HL-60 (cell line): Measurements from ENCODE around the gene TULP4.

ENCODE experiments used
- GABPA ChIP-seq: IDR thresholded peaks from 2 replicates; pipeline ENCODE4 v1.6.1; 2012; ENCODE audit warnings: low read depth
- POLR2AphosphoS5 ChIP-seq: IDR thresholded peaks from 2 replicates; pipeline ENCODE4 v1.6.1; 2012; ENCODE audit warnings: low read depth
- SPI1 ChIP-seq: IDR thresholded peaks from 2 replicates; pipeline ENCODE4 v1.6.1; 2012; ENCODE audit warnings: low read depth, mild to moderate bottlenecking, borderline replicate concordance
- TF ChIP-seq, protein P1 (sequence below): IDR thresholded peaks from one replicate; pipeline ENCODE4 v1.5.1; 2011; ENCODE audit warnings: low read length, control low read depth, inconsistent platforms; ENCODE audit not compliant: insufficient read depth
- TF ChIP-seq, protein P2 (sequence below): IDR thresholded peaks from 2 replicates; pipeline ENCODE4 v1.6.1; 2012; ENCODE audit warnings: low read depth; ENCODE audit not compliant: insufficient replicate concordance

DNA sequence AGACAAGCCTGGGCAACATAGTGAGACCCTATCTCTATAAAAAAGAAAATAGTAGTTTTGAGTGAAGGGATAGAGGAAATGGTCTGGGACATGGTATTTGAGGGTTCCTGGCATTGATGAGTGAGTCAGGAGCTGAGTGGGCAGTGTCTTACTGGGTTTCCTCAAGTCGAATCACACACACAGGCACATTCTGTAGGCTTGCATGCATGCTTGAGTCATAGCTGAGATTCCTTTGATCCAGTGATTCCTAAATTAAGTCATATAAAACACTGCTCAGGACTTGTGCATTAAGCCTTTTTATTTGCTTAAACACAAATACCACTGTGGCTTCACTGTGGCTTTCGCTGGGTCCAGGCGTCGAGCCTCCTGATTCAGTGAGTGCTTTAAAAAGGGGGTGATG lies 175.8 kb downstream of the TULP4 start:
- TF ChIP-seq, protein P1, sequence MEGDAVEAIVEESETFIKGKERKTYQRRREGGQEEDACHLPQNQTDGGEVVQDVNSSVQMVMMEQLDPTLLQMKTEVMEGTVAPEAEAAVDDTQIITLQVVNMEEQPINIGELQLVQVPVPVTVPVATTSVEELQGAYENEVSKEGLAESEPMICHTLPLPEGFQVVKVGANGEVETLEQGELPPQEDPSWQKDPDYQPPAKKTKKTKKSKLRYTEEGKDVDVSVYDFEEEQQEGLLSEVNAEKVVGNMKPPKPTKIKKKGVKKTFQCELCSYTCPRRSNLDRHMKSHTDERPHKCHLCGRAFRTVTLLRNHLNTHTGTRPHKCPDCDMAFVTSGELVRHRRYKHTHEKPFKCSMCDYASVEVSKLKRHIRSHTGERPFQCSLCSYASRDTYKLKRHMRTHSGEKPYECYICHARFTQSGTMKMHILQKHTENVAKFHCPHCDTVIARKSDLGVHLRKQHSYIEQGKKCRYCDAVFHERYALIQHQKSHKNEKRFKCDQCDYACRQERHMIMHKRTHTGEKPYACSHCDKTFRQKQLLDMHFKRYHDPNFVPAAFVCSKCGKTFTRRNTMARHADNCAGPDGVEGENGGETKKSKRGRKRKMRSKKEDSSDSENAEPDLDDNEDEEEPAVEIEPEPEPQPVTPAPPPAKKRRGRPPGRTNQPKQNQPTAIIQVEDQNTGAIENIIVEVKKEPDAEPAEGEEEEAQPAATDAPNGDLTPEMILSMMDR: no peak
- TF ChIP-seq POLR2AphosphoS5 (no peak), SPI1 (no peak), GABPA (no peak)
- TF ChIP-seq, protein P2, sequence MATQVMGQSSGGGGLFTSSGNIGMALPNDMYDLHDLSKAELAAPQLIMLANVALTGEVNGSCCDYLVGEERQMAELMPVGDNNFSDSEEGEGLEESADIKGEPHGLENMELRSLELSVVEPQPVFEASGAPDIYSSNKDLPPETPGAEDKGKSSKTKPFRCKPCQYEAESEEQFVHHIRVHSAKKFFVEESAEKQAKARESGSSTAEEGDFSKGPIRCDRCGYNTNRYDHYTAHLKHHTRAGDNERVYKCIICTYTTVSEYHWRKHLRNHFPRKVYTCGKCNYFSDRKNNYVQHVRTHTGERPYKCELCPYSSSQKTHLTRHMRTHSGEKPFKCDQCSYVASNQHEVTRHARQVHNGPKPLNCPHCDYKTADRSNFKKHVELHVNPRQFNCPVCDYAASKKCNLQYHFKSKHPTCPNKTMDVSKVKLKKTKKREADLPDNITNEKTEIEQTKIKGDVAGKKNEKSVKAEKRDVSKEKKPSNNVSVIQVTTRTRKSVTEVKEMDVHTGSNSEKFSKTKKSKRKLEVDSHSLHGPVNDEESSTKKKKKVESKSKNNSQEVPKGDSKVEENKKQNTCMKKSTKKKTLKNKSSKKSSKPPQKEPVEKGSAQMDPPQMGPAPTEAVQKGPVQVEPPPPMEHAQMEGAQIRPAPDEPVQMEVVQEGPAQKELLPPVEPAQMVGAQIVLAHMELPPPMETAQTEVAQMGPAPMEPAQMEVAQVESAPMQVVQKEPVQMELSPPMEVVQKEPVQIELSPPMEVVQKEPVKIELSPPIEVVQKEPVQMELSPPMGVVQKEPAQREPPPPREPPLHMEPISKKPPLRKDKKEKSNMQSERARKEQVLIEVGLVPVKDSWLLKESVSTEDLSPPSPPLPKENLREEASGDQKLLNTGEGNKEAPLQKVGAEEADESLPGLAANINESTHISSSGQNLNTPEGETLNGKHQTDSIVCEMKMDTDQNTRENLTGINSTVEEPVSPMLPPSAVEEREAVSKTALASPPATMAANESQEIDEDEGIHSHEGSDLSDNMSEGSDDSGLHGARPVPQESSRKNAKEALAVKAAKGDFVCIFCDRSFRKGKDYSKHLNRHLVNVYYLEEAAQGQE: no peak
